GM12873 (cell line): ENCODE measurements around the gene CCDC137.

Experiments used
- CTCF ChIP-seq: IDR thresholded peaks from 2 replicates; pipeline ENCODE4 v1.5.1; 2012; ENCODE audit warnings: low read depth, mild to moderate bottlenecking, moderate library complexity, low read length, control low read depth; ENCODE audit not compliant: insufficient read depth; ENCODE audit errors: missing control alignments

CCDC137 gene

GRCh38 chr17:81717049-81717765 is 50.7 kb downstream of the CCDC137 start:
- TF ChIP-seq CTCF: no peak

- TF ChIP-seq CTCF: no peak
Observed at GRCh38 chr17:81717766-81718089, 51.2 kb downstream of the CCDC137 start.

GRCh38 chr17:81719410-81720266 is 53.1 kb downstream of the CCDC137 start:
- TF ChIP-seq CTCF: no peak

GRCh38 chr17:81720267-81721071 is 53.9 kb downstream of the CCDC137 start:
- TF ChIP-seq CTCF: no peak

- TF ChIP-seq CTCF: no peak
Observed at GRCh38 chr17:81722184-81723120, 55.9 kb downstream of the CCDC137 start.
